T-helper 1 cell treated with Interleukin-12 subunit alpha and Interleukin-12 subunit beta and Interleukin-4 antibody, amounts not matched to agents 30 μg/mL and 1 μg/mL, for 36 hours (primary cell): ENCODE data around the gene KANSL1.

Experiments used
- H3K27ac Mint-ChIP-seq: one replicate; pipeline ENCODE4 v1.8.0; 2021; ENCODE audit warnings: mild to moderate bottlenecking, mixed read lengths
- H3K27me3 Mint-ChIP-seq: one replicate; pipeline ENCODE4 v1.8.0; 2021; ENCODE audit warnings: low read depth, mixed read lengths
- H3K36me3 Mint-ChIP-seq: one replicate; pipeline ENCODE4 v1.8.0; 2021; ENCODE audit warnings: low read depth, mixed read lengths
- H3K4me1 Mint-ChIP-seq: one replicate; pipeline ENCODE4 v1.8.0; 2021; ENCODE audit warnings: low read depth, mixed read lengths
- H3K4me3 Mint-ChIP-seq: one replicate; pipeline ENCODE4 v1.8.0; 2021; ENCODE audit warnings: mild to moderate bottlenecking, moderate library complexity, mixed read lengths
- H3K9me3 Mint-ChIP-seq: one replicate; pipeline ENCODE4 v1.8.0; 2021; ENCODE audit warnings: mixed read lengths

KANSL1 gene

DNA sequence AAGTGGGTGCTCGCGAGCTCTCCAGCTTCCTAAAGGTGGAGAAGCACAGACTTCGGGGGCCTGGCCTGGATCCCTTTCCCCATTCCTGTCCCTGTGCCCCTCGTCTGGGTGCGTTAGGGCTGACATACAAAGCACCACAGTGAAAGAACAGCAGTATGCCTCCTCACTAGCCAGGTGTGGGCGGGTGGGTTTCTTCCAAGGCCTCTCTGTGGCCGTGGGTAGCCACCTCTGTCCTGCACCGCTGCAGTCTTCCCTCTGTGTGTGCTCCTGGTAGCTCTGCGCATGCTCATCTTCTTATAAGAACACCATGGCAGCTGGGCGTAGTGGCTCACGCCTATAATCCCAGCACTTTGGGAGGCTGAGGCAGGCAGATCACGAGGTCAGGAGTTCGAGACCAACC is 196.1 kb downstream of the KANSL1 start:
- no peak overlapping the region for H3K27ac Mint-ChIP-seq
- no peaks in the 10 kb centered on the region for H3K9me3 Mint-ChIP-seq
- no peak overlapping the region for H3K4me3 Mint-ChIP-seq
- no peaks in the 10 kb centered on the region for H3K36me3 Mint-ChIP-seq
- no peaks in the 10 kb centered on the region for H3K4me1 Mint-ChIP-seq
- H3K27me3 Mint-ChIP-seq, result peaks cover 3% of the 10 kb centered on the region

DNA sequence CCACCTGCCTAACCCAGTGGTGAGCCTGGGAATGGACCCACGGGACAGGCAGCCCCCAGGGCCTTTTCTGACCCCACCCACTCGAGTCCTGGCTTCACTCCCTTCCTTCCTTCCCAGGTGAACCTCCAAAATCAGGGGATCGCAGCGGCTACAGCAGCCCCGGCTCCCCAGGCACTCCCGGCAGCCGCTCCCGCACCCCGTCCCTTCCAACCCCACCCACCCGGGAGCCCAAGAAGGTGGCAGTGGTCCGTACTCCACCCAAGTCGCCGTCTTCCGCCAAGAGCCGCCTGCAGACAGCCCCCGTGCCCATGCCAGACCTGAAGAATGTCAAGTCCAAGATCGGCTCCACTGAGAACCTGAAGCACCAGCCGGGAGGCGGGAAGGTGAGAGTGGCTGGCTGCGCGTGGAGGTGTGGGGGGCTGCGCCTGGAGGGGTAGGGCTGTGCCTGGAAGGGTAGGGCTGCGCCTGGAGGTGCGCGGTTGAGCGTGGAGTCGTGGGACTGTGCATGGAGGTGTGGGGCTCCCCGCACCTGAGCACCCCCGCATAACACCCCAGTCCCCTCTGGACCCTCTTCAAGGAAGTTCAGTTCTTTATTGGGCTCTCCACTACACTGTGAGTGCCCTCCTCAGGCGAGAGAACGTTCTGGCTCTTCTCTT is 196.8 kb downstream of the KANSL1 start:
- no peak overlapping the region for H3K4me3 Mint-ChIP-seq
- H3K4me1 Mint-ChIP-seq, result no peaks in the 10 kb centered on the region
- H3K27ac Mint-ChIP-seq, result no peak overlapping the region
- no peaks in the 10 kb centered on the region for H3K36me3 Mint-ChIP-seq
- H3K27me3 Mint-ChIP-seq, result peaks cover 3% of the 10 kb centered on the region
- no peaks in the 10 kb centered on the region for H3K9me3 Mint-ChIP-seq

- Mint-ChIP-seq H3K4me3 (no peak overlapping the region), H3K27me3 (peaks cover 1% of the 10 kb centered on the region)
These were observed 197.5 kb downstream of the KANSL1 start for GRCh38 chr17:45995627-45996270.

DNA sequence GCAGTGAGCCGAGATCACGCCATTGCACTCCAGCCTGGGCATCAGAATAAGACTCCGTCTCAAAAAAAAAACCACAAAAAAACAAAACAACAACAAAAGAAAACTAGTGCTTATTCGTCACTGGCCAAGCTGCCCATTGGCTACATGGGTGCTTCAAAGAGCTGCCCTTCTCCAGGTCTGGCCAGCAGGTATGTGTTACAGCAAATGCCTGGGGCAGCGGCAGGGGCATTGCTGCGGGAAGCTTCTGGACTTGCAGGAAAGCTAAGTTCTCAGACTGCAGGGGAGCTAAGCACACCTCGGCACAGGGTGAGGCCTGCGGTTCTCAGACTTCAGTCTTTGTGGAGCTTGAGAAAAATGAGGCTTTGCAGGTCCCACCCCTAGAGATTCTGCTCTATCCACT is 198.2 kb downstream of the KANSL1 start:
- no peaks in the 10 kb centered on the region for H3K27me3 Mint-ChIP-seq
- no peak overlapping the region for H3K27ac Mint-ChIP-seq
- H3K4me3 Mint-ChIP-seq, result no peak overlapping the region
- no peaks in the 10 kb centered on the region for H3K4me1 Mint-ChIP-seq
- no peaks in the 10 kb centered on the region for H3K9me3 Mint-ChIP-seq
- no peaks in the 10 kb centered on the region for H3K36me3 Mint-ChIP-seq

More at GRCh38 chr17:45995627-45996270, 197.5 kb downstream of the KANSL1 start:
- H3K27ac Mint-ChIP-seq, result no peak overlapping the region
- H3K4me1 Mint-ChIP-seq, result no peaks in the 10 kb centered on the region
- H3K36me3 Mint-ChIP-seq, result no peaks in the 10 kb centered on the region
- H3K9me3 Mint-ChIP-seq, result no peaks in the 10 kb centered on the region

DNA sequence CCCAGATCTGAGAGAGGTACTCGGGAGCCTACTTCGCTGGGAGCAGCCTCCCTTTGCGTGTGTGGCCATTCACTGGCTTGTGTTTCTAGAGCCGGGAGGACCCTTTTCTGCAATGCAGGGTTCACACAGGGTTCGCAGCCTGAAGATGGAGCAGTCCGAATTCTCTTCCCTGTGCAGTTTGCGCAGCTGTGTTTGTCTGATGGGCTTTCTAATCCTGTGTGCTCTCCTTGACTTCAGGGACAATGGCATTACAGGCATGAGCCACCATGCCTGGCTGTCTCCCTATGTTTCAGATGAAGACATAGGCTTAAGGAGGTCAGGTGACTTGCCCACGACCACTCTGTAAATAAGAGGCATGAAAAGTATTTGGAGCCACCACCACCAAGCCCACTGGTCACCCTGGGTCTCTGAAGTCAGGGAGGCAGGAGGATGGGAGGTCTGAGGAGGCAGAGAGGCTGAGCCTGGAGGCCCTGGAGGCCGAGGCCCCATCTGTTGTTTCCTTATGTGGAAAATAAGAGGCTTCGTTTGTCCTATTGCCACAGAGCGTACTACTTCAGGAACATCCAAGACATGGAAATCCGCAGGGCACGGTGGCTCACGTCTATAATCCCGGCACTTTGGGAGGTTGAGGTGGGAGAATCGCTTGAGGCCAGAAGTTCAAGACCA is 199.1 kb downstream of the KANSL1 start:
- Mint-ChIP-seq H3K4me1 (no peaks in the 10 kb centered on the region), H3K27me3 (no peaks in the 10 kb centered on the region), H3K27ac (no peak overlapping the region), H3K9me3 (no peaks in the 10 kb centered on the region), H3K4me3 (no peak overlapping the region), H3K36me3 (no peaks in the 10 kb centered on the region)

DNA sequence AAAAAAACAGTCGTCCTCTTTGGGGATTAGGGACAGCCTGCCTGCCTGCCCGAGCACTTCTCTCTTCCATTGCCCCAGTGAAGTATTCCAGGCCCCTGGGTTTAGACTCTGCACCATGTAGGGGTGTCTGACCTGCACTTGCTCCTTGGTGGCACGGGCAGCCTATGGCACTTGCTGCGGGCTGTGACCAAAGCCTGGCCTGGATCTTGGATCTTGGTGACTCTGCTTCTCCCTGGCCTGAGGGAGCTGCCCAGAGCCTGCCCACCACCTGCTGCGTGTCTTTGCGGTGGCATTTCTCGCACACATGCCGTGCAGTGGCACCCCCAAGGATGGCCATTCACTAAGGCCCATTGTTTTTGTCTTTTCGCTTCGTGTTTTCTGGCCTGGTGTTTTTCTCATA is 200.3 kb downstream of the KANSL1 start:
- H3K27me3 Mint-ChIP-seq, result no peaks in the 10 kb centered on the region
- no peak overlapping the region for H3K27ac Mint-ChIP-seq
- H3K4me1 Mint-ChIP-seq, result no peaks in the 10 kb centered on the region
- no peaks in the 10 kb centered on the region for H3K9me3 Mint-ChIP-seq
- H3K36me3 Mint-ChIP-seq, result no peaks in the 10 kb centered on the region
- no peak overlapping the region for H3K4me3 Mint-ChIP-seq

GRCh38 chr17:45992175-45992574 is 201.1 kb downstream of the KANSL1 start:
- Mint-ChIP-seq H3K27me3 (no peaks in the 10 kb centered on the region), H3K36me3 (no peaks in the 10 kb centered on the region), H3K4me3 (no peak overlapping the region), H3K4me1 (no peaks in the 10 kb centered on the region), H3K27ac (no peak overlapping the region), H3K9me3 (no peaks in the 10 kb centered on the region)

GRCh38 chr17:45991341-45991740 is 201.9 kb downstream of the KANSL1 start:
- no peaks in the 10 kb centered on the region for H3K27me3 Mint-ChIP-seq
- no peaks in the 10 kb centered on the region for H3K4me1 Mint-ChIP-seq
- H3K27ac Mint-ChIP-seq, result no peak overlapping the region
- no peaks in the 10 kb centered on the region for H3K36me3 Mint-ChIP-seq
- no peaks in the 10 kb centered on the region for H3K9me3 Mint-ChIP-seq
- H3K4me3 Mint-ChIP-seq, result no peak overlapping the region

DNA sequence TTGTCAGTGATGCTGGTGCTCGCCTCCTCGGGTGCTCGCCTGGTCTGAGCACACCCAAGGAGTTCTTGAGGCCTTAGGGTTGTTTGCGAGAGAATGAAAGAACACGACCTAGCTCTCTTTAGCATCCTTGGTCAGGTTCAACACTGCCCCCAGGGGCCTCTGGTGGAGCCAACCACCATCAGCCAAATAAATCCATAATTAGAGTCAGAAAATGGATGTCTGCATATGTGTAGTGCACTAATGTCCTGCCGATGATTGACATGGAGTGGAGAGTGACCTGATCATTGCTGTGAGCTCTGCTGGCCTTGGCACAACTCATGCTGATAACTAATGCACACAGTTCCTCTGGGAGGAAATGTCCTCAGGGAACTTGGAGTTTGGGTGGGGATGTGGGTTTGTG is 202.3 kb downstream of the KANSL1 start:
- Mint-ChIP-seq H3K4me3 (no peak overlapping the region), H3K4me1 (no peaks in the 10 kb centered on the region), H3K27ac (no peak overlapping the region)

DNA sequence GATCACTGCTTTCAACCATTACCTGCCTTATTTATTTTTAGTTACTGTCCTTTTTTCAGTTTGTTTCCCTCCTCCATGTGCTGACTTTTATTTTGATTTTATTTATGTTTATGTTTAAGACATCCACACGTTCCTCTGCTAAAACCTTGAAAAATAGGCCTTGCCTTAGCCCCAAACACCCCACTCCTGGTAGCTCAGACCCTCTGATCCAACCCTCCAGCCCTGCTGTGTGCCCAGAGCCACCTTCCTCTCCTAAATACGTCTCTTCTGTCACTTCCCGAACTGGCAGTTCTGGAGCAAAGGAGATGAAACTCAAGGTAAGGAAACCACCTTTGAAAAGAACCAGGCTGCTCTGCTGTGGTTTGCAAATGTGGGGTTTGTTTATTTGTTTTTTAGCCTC is 203.5 kb downstream of the KANSL1 start:
- H3K4me3 Mint-ChIP-seq, result no peak overlapping the region
- H3K4me1 Mint-ChIP-seq, result no peaks in the 10 kb centered on the region
- H3K9me3 Mint-ChIP-seq, result no peaks in the 10 kb centered on the region
- H3K27ac Mint-ChIP-seq, result no peak overlapping the region
- H3K36me3 Mint-ChIP-seq, result no peaks in the 10 kb centered on the region
- H3K27me3 Mint-ChIP-seq, result no peaks in the 10 kb centered on the region

More for the DNA sequence above, 202.3 kb downstream of the KANSL1 start:
- Mint-ChIP-seq H3K27me3 (no peaks in the 10 kb centered on the region), H3K36me3 (no peaks in the 10 kb centered on the region), H3K9me3 (no peaks in the 10 kb centered on the region)

DNA sequence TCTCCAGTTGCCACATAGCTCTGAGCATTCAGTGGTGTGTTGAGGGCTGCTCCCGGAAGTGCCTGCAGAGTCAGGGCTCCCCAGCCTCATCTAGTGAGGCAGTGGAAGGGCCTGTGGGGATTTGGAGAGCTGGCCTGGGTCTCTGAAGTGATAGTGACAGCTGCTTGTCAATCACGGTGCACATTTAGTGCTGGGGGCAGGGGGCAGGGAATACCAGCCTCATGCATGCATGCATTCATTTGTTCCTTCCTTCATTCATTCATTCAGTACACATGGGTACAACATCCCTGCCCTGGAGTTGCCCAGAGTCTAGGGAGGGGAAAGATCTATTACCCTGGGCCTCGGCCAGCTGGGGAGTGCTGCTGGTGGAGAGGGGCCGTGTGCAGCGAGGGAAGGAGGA is 205.5 kb downstream of the KANSL1 start:
- no peak overlapping the region for H3K27ac Mint-ChIP-seq
- H3K9me3 Mint-ChIP-seq, result no peaks in the 10 kb centered on the region
- H3K4me1 Mint-ChIP-seq, result no peaks in the 10 kb centered on the region
- H3K27me3 Mint-ChIP-seq, result no peaks in the 10 kb centered on the region
- no peaks in the 10 kb centered on the region for H3K36me3 Mint-ChIP-seq
- no peak overlapping the region for H3K4me3 Mint-ChIP-seq

GRCh38 chr17:45986056-45986455 is 207.2 kb downstream of the KANSL1 start:
- H3K27ac Mint-ChIP-seq, result no peak overlapping the region
- H3K4me1 Mint-ChIP-seq, result no peaks in the 10 kb centered on the region
- H3K27me3 Mint-ChIP-seq, result no peaks in the 10 kb centered on the region
- no peak overlapping the region for H3K4me3 Mint-ChIP-seq
- H3K9me3 Mint-ChIP-seq, result no peaks in the 10 kb centered on the region
- no peaks in the 10 kb centered on the region for H3K36me3 Mint-ChIP-seq

- Mint-ChIP-seq H3K27ac (no peak overlapping the region), H3K36me3 (no peaks in the 10 kb centered on the region), H3K4me3 (no peak overlapping the region), H3K27me3 (no peaks in the 10 kb centered on the region), H3K9me3 (no peaks in the 10 kb centered on the region), H3K4me1 (no peaks in the 10 kb centered on the region)
These were observed 207.8 kb downstream of the KANSL1 start for GRCh38 chr17:45985447-45985846.

GRCh38 chr17:45984368-45984767 is 208.9 kb downstream of the KANSL1 start:
- H3K36me3 Mint-ChIP-seq, result no peaks in the 10 kb centered on the region
- H3K27me3 Mint-ChIP-seq, result no peaks in the 10 kb centered on the region
- H3K27ac Mint-ChIP-seq, result no peak overlapping the region
- no peak overlapping the region for H3K4me3 Mint-ChIP-seq
- H3K4me1 Mint-ChIP-seq, result no peaks in the 10 kb centered on the region
- no peaks in the 10 kb centered on the region for H3K9me3 Mint-ChIP-seq

DNA sequence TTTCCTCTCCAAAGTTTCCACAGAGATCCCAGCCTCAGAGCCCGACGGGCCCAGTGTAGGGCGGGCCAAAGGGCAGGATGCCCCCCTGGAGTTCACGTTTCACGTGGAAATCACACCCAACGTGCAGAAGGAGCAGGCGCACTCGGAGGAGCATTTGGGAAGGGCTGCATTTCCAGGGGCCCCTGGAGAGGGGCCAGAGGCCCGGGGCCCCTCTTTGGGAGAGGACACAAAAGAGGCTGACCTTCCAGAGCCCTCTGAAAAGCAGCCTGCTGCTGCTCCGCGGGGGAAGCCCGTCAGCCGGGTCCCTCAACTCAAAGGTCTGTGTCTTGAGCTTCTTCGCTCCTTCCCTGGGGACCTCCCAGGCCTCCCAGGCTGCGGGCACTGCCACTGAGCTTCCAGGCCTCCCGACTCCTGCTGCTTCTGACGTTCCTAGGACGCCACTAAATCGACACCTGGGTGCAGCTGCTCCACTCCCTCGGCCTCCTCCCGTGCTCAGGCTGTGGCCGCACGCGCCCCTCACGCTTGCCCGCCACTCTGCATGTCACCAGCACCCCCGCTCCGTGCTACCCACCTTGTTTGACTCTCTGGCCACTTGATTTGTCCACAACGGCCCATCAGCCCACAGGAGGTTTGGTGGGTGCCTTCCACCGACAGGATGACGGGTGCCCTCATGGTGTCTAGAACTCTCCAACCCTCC is 209.5 kb downstream of the KANSL1 start:
- H3K9me3 Mint-ChIP-seq, result no peaks in the 10 kb centered on the region
- H3K4me1 Mint-ChIP-seq, result no peaks in the 10 kb centered on the region
- no peaks in the 10 kb centered on the region for H3K27me3 Mint-ChIP-seq
- no peak overlapping the region for H3K27ac Mint-ChIP-seq
- H3K4me3 Mint-ChIP-seq, result no peak overlapping the region
- no peaks in the 10 kb centered on the region for H3K36me3 Mint-ChIP-seq
